Lower lobe of right lung (tissue), 2 donors: ENCODE measurements around the gene OXA1L. TPM values are rescaled to one million over a fixed set of nuclear protein-coding genes. Genes with fewer than 3 reads are reported as not detected.
A peak's percentile ranks its signal among the peaks of the same experiment; 100 is the strongest.

Source experiments
- ATAC-seq, 2 donors: fragments of 200-7000 bp; cut with Tn5 transposase; one replicate each; pipeline ENCODE4 v1.9.1; 2020 to 2022; ENCODE audit warnings: mild to moderate bottlenecking in 2 of 2, moderate library complexity in 2 of 2
- DNase-seq: peaks from one replicate; pipeline ENCODE4 v3.0.0-alpha.2; 2020
- H3K27ac ChIP-seq: fragments of 200-600 bp; one replicate; pipeline ENCODE4 v1.8.0; 2022
- H3K27me3 ChIP-seq: fragments of 200-600 bp; one replicate; pipeline ENCODE4 v1.8.0; 2022; ENCODE audit warnings: low read depth
- H3K36me3 ChIP-seq: fragments of 200-600 bp; one replicate; pipeline ENCODE4 v1.8.0; 2022; ENCODE audit warnings: mild to moderate bottlenecking
- H3K4me1 ChIP-seq: fragments of 200-600 bp; one replicate; pipeline ENCODE4 v1.8.0; 2022
- H3K4me3 ChIP-seq: fragments of 200-600 bp; one replicate; pipeline ENCODE4 v1.8.0; 2022; ENCODE audit warnings: mild to moderate bottlenecking
- H3K9me3 ChIP-seq: fragments of 200-600 bp; one replicate; pipeline ENCODE4 v1.8.0; 2022
- intact Hi-C: fragments of 100-400 bp; cut with DNase I; formaldehyde crosslinking; loops from one replicate; pipeline ENCODE4 v1.11.0; 2022
- total RNA-seq: library from RNA; stranded (reverse); fragmentation: NEBNext Ultra II Directional; extraction: Animal tissue kit (Norgen Biotek cat#: 25700); gene quantifications from one replicate; pipeline ENCODE4 v1.2.1, GENCODE V29; 2021
- TF ChIP-seq, protein P1 (sequence below): fragments of 200-600 bp; IDR thresholded peaks from one replicate; pipeline ENCODE4 v1.8.0; 2022; ENCODE audit warnings: antibody characterized with exemption, mild to moderate bottlenecking
- donor health status: DM: no; HTN: yes; CAD: no; lungs with severe emphysema.

OXA1L gene
- total RNA-seq, 1 donor from 2014 or later: 115 TPM

DNA sequence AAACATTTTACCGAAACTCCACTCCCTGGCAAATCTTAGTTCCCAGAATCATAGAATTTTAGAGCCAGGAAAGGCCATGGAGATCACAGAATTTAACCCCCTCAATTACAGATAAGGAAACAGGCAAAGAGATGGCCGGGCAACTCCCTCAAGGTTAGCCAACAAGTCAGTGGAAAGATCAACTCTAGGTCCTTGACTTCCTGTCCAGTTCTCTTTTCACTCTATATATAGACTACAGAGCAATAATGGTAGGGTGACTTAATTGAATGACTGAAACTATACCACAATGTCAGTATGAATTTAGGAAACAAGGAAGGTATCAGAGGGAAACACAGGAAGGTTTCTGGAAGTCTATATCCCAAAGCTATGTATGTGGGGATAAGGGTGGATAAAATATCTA lies 11.6 kb downstream of the OXA1L start:
- no peak for DNase-seq
- ATAC-seq: no peak

GRCh38 chr14:22780105-22780679 lies 13.7 kb downstream of the OXA1L start:
- Histone ChIP-seq H3K27ac (no peak overlapping the region), H3K36me3 (peaks cover 15% of the 10 kb centered on the region), H3K4me1 (peaks cover 22% of the 10 kb centered on the region), H3K9me3 (no peaks in the 10 kb centered on the region), H3K4me3 (no peak overlapping the region), H3K27me3 (no peaks in the 10 kb centered on the region)
- ATAC-seq (no peak), DNase-seq (no peak)
- TF ChIP-seq, protein P1, sequence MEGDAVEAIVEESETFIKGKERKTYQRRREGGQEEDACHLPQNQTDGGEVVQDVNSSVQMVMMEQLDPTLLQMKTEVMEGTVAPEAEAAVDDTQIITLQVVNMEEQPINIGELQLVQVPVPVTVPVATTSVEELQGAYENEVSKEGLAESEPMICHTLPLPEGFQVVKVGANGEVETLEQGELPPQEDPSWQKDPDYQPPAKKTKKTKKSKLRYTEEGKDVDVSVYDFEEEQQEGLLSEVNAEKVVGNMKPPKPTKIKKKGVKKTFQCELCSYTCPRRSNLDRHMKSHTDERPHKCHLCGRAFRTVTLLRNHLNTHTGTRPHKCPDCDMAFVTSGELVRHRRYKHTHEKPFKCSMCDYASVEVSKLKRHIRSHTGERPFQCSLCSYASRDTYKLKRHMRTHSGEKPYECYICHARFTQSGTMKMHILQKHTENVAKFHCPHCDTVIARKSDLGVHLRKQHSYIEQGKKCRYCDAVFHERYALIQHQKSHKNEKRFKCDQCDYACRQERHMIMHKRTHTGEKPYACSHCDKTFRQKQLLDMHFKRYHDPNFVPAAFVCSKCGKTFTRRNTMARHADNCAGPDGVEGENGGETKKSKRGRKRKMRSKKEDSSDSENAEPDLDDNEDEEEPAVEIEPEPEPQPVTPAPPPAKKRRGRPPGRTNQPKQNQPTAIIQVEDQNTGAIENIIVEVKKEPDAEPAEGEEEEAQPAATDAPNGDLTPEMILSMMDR: no peak
- intact Hi-C loops: no loop called here

More for the DNA sequence above, 11.6 kb downstream of the OXA1L start:
- intact Hi-C loops: no loop called here
- Histone ChIP-seq H3K9me3 (no peaks in the 10 kb centered on the region), H3K27ac (peak overlapping the region; percentile 9), H3K4me1 (peaks cover 10% of the 10 kb centered on the region), H3K4me3 (no peak overlapping the region), H3K36me3 (peaks cover 36% of the 10 kb centered on the region), H3K27me3 (no peaks in the 10 kb centered on the region)
- TF ChIP-seq, protein P1: no peak

- no peak overlapping the region for H3K27ac ChIP-seq
- TF ChIP-seq, protein P1: no peak
- intact Hi-C loops: no loop called here
- no peak for ATAC-seq
- DNase-seq: no peak
- no peaks in the 10 kb centered on the region for H3K9me3 ChIP-seq
- peaks cover 8% of the 10 kb centered on the region for H3K36me3 ChIP-seq
- H3K27me3 ChIP-seq: no peaks in the 10 kb centered on the region
- no peak overlapping the region for H3K4me3 ChIP-seq
- peaks cover 22% of the 10 kb centered on the region for H3K4me1 ChIP-seq
These were observed 14.4 kb downstream of the OXA1L start for GRCh38 chr14:22780941-22781300.

- intact Hi-C loops: no loop called here
- TF ChIP-seq, protein P1: no peak
- peaks cover 4% of the 10 kb centered on the region for H3K36me3 ChIP-seq
- no peak overlapping the region for H3K4me3 ChIP-seq
- peaks cover 22% of the 10 kb centered on the region for H3K4me1 ChIP-seq
- no peaks in the 10 kb centered on the region for H3K27me3 ChIP-seq
- H3K9me3 ChIP-seq: no peaks in the 10 kb centered on the region
- ATAC-seq: peak in 1 of 2 donors; percentile 22
- no peak for DNase-seq
- H3K27ac ChIP-seq: no peak overlapping the region
These were observed 15.0 kb downstream of the OXA1L start for GRCh38 chr14:22781301-22781991.

- no peak overlapping the region for H3K4me3 ChIP-seq
- H3K9me3 ChIP-seq: no peaks in the 10 kb centered on the region
- H3K27ac ChIP-seq: no peak overlapping the region
- TF ChIP-seq, protein P1: no peak
- H3K4me1 ChIP-seq: peaks cover 19% of the 10 kb centered on the region
- no peaks in the 10 kb centered on the region for H3K27me3 ChIP-seq
- no peak for DNase-seq
- ATAC-seq: no peak
- intact Hi-C loops: no loop called here
- H3K36me3 ChIP-seq: no peaks in the 10 kb centered on the region
These were observed 20.2 kb downstream of the OXA1L start for GRCh38 chr14:22786685-22787084.
